ENCODE measurements around the gene RALA.

The RALA gene, protein sequence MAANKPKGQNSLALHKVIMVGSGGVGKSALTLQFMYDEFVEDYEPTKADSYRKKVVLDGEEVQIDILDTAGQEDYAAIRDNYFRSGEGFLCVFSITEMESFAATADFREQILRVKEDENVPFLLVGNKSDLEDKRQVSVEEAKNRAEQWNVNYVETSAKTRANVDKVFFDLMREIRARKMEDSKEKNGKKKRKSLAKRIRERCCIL

DNA sequence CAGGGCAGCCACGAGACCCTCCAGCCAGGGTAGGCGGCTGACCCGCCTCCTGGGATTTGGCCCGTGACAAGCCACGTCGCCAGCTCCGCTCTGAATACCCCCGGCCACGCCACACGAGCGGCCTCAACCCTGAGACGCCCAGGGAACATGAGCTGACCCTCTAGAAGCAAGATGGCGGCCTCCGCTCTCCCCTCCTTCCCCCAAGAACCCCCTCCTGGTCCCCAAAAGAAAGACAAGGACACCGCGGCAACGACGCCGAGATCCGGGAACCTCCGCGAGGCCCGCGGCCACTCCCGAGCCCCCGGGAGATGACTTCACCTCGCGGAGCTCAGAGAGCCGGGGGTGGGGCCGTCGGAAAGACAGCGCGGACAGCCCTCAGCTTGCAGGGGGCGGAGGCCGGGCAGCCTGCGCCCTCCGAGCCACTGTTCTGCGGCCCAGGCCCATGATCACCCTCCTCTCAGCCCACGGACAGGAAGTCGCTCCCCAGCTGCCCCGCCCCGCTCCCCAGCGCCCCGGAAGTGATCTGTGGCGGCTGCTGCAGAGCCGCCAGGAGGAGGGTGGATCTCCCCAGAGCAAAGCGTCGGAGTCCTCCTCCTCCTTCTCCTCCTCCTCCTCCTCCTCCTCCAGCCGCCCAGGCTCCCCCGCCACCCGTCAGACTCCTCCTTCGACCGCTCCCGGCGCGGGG is at the start of gene RALA:
TSS of gene RALA (plus strand) at position 526 of the 685 bp plus-strand sequence. CDS start 63,096 bp downstream, outside the sequence.
- DNase-seq: peak; percentile 88 to 93

DNA sequence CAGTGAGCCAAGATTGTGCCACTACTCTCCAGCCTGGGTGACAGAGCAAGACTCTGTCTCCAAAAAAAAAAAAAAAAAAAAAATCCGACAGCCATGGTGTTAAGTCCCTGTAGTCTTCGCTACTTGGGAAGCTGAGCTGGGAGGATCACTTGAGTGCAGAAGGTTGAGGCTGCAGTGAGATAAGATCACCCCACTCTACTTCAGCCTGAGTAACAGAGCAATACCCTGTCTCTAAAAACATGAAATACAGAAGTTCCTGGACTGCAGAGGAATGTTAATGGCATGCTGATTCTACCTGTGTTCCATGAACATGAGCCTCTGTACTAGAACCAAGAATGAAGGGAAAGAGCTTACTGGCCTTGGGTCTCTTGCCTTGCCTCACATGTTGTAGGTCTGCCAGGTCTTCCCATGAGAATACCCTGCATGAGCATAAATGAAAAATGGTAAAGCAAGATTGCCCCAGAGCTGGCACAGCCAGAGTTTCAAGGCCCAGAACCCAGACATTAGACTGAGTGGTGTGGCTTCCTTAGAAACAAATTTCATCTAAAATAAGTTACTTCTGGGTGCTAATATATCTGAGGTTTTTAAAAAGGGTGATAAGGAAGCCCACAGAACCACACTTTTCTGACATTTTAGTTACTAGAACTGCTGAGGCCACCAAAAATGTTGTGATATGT is 48.6 kb upstream of the RALA start:
- no peak for DNase-seq

DNA sequence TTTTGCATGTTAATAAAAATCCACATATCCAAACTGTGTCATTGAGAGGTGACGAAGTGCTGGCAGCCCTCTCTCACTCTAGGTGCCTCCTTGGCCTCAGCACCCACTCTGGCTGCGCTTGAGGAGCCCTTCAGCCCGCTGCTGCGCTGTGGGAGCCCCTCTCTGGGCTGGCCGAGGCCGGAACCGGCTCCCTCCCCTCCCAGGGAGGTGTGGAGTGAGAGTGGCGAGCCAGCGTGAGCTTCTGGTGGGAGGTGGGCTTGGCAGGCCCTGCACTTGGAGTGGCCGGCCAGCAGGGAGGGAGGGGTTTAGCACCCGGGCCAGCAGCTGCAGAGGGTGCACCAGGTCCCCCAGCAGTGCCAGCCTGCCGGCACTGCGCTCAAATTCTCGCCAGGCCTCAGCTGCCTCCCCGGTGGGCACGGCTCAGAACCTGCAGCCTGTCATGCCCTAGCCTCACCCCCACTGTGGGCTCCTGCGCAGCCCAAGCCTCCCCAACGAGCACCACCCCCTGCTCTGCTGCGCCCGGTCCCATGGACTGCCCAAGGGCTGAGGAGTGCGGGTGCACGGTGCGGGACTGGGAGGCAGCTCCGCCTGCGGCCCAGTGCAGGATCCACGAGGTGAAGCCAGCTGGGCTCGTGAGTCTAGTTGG is 46.0 kb upstream of the RALA start:
- no peak for DNase-seq

DNA sequence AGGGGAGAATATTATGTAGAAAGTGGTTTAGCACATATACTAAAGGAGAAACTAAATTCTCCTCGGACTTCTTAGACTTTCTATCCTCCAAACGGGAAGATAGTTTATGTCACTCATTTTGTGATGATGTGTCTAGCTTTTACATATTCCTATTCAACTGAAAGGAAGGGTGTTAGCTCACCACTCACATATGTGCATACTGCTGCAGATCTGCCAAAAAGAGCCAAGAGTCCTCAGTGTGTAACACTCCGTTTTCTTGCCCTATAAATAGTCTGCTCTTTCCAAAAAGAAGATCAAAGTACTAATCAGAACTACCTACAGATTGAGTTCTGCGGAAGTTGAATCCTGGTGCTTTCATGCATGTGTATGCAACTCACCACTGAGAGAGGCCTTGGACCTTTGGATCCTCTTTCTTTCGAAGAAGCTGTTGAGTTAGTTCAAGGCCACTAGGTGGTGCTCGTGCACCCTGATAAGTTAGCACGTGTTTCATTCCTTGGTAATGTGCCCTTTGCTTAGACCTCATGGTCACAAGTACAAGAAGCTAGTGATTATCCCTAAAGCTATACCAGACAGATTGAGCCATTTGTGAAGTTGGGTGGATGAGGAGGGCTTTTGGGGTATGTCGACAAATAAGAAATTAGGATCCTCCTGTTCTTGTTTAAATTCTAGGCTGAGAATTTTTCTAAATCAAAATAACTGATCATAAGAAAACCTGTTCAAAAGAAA is 43.1 kb upstream of the RALA start:
- peak; percentile 96 to 97 for DNase-seq

DNA sequence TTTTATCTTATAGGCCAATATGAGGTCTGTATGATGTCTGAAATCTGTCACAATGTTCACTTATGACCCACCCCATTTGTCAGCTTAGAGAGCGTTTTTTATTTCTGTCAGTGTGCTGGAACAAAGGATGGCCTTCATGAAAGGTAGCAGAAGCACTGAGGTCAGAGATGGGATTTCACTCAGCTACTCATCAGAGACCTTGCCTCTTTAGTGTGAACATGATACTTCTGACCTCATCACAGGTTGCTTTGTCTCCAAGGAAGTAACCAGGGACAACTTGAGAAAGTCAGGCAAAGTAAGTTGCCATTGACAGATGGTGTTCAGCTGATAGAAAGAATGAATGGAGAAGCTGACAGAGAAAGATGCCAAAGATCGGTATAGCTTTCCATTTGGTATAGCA is 40.8 kb upstream of the RALA start:
- DNase-seq: no peak

DNA sequence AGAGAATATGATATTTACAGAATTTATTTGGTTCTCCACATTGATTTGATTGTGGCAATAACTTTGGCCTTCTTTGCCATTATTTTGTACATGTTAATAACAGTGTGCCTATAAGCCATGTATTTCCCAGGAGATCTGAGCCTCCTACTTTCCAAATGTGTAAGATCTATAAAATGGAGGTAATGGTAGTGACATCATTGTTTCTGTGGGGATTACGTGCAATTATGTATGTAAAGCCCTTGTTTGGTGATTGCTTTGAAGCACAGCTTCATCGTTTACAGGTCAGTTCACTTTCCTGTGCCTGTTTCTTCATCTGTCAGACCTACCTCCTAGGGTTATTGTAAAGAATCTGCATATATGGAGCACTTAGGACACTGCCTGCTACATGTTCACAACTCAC is 39.8 kb upstream of the RALA start:
- no peak for DNase-seq

DNA sequence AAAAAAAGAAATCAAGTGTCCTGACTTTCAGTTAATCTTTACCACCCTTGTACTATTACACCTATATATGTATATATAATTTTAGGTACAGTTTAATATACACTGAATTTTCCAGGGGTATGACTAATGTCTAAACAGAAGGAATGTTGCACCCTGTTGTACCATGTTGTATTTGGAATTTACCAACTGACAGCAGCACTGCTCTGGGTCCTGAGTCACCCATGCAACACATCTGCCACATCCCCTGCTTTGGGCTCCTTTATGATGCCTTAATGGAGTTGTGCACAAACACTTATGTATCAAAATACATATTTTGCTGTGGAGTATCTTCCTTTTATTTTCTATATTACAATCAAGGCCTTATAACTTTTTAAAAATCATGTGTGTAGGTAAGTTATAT is 36.0 kb upstream of the RALA start:
- no peak for DNase-seq

DNA sequence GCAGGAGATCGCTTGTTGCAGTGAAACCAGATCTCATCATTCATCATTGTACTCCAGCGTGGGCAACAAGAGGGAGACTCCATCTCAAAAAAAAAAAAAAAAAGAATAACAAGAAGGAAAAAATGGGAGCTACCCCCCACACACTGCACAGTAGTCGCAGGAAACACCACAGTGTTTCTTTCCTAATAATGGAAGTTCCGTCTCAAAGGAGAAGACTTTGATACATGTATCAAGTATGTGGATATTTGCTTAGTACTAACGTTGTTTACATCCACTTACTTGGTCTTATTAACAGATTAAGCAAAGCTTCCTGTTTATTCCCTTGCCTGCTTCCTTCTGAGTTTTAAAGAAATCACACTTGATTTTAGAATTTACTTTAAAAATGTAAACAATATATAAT is 35.0 kb upstream of the RALA start:
- DNase-seq: no peak

DNA sequence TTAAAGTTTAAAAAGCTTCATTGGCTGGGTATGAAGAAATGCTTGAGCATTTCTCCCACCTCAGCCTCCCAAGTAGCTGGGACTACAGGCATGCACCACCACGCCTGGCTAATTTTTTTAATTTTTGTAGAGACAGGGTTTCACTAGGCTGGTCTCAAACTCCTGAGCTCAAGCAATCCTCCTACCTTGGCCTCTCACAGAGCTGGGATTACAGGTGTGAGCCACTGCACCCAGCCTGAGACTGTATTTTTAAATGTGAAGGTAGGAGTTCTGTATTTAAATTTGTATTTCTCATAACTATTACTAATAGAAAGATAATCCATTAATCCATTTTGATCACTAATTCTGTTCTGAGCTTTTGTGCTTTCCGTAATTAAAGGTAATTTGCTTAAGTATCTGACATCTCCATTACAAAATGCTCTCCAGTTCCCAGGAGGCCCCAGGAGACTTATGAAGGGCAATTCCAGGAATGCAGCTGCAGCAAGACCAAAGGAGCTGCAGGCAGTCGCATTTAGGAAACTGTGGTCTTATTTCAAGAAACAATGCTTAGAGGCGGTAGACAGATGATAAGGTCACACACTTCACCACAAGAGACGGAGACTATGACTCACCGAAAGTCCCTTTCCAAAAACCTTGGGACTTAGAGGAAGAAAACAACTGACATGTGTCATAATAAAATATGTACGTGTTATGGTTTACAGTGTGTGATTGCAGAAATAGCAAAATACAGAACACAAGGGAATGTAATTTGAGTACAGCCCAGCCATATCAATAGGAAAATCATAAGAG is 33.9 kb upstream of the RALA start:
- DNase-seq: no peak

DNA sequence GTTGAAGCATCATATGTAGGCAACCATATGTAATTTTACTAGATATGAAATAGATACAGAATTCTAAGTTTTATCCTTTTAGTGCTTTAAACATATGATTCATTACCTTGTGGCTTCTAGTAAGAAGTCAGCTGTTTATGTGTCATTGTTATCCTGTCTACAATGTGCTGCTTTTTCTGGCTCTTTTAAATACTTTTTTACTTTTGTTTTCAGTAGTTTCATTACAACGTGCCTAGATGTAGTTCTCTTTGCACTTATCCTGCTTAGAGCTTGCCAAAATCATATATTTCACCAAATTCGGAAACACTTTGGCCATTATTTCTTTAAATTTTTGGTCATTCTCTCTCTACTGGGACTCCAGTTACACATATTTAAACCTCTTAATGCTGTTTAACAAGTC is 30.8 kb upstream of the RALA start:
- DNase-seq: no peak

DNA sequence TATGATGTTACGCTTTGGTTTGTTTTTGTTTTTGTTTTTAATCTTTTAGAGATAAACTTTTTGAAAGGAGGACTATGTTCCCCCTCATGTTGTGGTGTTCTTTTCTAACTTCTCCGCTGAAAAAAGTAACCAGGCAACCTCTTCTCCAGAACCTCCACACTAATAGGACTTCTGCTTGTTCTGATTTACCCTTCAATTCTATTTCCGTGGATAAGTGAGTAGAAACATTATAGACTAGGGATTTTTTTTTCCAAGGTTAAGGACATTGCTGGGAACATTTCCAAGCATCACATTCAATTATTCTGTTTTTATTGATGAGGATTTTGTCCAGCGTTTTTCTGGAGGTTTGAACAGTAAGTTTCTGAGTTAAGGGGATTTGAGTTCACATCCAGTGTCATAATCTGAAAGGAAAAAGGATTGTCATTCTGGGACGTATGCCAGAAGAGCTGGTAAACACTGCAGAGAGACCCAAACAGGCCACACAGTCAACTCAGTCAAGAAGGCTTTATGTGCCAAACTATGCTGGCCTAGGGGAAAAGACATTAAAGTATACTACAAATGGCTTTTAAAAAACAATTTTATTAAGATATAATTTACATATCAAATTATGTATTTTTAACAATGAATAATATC is 28.3 kb upstream of the RALA start:
- peak; percentile 16 to 56 for DNase-seq

DNA sequence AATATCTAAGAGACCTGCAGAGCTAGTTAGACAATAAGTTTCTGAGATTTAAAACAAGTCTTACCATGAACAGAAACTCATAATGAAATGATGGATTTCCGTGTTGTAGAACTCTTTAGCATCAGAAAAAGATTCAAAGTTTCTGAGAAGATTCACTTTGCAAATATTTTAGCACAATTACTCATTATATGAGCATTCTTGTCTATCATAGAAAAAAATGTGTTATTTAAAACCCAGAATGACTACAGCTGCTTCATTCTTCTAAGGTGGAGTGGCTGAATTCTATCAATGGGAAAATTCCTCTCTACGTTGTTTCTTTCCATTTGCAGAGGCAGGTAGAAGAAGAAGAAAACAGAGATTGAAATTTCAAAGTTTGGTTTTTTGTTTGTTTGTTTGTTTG is 21.0 kb upstream of the RALA start:
- DNase-seq: no peak

DNA sequence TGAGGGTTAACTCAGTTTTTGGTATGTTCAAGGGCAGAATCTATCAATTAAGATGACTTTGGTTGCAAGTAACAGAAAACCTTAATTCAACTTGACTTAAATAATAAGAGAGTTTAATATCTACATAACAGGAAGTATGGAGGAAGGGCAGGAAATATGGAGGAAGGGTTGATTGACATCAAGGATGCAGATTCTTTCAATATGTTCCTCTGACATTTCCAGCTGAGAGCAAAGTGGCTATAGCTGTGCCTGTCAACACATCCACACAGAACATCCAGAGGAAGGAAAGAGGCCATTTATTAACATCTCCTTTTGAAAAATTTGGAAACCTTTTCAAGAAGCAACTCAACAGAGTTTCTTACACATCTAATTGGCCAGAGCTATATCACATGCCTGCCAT is 19.4 kb upstream of the RALA start:
- DNase-seq: no peak

DNA sequence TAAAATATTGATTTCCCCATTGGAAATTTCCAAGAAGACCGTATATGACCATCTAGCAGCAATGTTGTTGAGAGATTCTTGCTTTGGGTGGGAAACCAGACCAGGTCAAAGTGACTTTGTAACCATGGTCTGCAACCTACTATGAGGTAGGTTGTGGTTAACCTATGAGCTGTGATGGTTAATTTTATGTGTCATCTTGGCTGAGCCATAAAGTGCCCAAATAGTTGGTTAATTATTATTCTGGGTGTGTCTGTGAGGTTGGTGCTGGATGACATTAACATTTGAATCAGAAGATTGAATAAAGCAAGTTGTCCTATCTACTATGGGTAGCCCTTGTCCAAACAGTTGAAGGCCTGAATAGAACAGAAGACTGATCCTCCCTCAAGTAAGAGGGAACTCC is 18.3 kb upstream of the RALA start:
- DNase-seq: no peak

DNA sequence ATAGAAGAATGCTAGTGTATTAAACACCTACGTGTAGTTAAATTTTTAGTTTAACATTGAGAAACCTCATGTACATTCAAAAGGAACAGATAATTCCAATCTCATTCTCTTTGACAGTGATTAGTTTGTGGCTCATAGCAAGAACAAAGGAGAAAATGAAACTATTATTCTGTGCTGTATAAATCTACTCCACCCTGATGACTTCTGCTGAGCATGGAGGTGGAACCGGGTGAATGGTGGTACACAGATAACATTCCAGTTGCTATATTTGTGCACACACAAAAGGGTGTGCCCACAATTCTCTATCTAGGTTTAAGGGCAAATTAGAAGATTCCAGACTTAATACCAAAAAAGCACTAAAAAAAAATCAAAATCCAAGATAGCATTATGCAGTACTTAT is 17.0 kb upstream of the RALA start:
- no peak for DNase-seq

DNA sequence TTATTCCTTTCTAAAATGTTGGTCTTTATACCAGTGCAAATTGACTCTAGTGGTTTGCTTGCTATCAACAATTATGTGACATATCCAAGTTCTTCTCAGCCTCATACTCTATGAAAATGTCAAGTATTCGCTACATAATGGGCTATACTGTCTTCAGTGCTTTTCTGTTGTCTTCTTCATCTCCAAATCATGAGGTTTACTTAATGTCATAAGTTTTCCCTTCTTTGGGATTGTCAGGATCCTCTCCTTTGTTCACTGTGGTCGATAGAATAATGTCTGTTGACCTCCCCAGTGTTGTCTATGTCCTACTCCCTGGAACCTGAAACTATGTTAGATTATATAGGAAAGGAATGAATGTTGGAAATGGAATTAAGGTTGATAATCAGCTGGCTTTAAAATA is 16.4 kb upstream of the RALA start:
- DNase-seq: no peak

DNA sequence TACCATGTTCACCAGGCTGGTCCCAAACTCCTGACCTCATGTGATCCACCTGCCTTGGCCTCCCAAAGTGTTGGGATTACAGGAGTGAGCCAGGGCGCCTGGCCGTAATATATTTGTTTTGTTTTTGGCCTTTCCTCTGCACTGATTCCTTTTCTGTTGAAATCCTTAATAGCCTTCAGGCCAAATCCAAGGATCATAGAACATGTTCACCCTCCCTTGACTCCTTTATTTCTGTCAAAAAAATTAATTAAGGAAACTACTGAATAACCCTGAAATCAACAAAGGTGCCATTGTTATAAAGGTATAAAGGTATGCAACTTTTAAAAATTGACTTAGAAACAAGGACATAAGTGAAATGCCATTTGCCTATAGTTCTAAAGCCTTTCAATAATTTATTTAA is 15.5 kb upstream of the RALA start:
- DNase-seq: no peak

DNA sequence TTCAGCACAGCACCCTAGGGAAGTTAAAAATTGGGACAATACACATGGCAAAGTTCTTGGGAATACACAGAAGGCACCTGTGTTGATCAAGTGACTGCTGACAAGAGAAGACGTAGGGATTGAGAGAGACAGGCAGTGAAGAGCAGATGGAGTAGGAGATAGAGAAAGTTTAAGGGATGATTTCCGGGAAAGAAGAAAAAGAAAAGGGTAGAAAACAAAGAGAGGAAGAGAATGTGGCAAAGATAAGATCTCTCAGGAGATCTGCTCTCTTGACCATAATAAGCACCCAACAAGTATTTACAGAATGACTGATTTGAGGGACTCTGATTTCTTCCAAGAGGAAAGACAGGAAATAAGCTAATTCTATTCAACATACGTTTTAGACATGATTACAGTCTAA is 15.1 kb upstream of the RALA start:
- DNase-seq: no peak

DNA sequence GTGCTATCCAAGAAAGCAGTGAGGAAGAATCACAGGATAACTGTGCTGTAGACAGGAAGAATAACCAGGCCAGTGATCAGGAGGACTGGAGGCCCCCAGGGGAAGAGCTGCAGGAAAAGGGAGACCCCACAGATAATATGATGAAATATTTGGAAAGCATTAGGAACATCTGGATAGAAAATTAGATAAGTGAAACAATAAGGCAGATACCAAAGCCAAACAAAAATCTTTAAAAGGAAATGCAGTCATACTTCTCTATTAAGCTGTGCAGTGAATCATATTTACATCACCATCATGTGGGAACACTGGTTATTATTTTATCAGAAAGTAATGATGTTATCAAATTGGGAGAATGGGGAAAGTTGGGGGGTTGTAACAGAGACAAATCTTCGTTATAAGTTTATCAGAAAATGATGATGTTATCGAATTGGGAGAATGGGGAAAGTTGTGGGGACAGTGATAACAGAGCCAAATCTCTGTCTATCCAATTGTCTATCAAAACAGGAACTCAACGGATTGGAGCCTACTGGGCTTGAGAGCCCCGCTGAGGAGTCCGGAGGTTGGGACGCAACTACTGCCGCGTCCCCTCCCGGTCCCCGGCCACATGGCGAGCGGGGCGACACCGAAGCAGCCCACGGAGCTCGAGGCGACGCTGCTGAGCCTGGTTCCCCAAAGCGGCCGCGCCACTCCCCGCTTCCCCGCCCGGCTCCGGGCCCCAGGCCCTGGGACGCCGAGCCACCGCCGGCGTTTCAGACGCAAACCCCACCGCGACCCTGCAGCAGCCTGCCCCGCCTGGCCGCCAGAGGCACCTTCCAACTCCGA is 14.0 kb upstream of the RALA start:
- DNase-seq: no peak

DNA sequence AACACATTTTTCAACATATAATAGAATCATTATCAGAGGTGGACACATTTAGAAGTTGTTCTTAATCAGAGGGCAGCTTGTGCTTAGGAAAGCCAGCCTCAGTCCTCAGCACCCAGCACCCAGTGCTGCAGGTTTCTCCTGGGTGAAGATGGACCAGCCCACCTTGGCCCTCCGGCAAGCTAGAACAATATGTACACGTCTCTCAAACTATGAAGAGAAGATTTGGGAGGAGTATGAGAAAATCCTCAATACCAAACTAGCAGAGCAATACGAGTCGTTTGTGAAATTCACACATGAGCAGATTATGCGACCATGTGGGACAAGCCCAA is 13.5 kb upstream of the RALA start:
- no peak for DNase-seq

DNA sequence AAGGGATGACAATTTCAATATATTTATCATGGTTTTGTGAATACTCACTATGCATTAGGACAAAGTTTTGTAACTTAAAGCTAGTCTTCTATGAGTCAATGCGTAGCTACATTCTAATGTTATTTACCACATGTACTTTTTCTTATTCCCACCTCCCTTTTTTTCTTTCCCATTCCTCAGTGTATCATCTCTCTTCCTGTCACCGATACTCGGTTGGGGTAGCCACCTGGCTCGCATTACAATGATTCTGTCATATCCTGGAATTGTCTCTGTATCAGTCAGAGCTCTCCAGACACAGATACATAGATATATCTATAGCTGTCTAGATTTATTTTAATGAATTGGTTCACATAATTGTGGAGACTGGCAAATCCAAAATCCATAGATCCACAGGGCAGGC is 9.8 kb upstream of the RALA start:
- no peak for DNase-seq

All from NCI-H446 (cell line).